Measurements from ENCODE around the gene ANKRD55.
"Not testable (repeated sequence)": the region's sequence is repeated elsewhere in the genome, so short reads cannot be mapped to it uniquely, and the experiment has no call there.

GRCh38 chr5:56201762-56202261 is 31.3 kb downstream of the ANKRD55 start:
- TF ChIP-seq, protein P1, sequence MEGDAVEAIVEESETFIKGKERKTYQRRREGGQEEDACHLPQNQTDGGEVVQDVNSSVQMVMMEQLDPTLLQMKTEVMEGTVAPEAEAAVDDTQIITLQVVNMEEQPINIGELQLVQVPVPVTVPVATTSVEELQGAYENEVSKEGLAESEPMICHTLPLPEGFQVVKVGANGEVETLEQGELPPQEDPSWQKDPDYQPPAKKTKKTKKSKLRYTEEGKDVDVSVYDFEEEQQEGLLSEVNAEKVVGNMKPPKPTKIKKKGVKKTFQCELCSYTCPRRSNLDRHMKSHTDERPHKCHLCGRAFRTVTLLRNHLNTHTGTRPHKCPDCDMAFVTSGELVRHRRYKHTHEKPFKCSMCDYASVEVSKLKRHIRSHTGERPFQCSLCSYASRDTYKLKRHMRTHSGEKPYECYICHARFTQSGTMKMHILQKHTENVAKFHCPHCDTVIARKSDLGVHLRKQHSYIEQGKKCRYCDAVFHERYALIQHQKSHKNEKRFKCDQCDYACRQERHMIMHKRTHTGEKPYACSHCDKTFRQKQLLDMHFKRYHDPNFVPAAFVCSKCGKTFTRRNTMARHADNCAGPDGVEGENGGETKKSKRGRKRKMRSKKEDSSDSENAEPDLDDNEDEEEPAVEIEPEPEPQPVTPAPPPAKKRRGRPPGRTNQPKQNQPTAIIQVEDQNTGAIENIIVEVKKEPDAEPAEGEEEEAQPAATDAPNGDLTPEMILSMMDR (IDR thresholded peaks at IDR 0.05; ENCODE audit: extremely low read depth in 1 of 2, insufficient read depth in 1 of 2, low read depth in 1 of 2, low read length in 2 of 2), result not testable (repeated sequence)
- TF ChIP-seq POLR2A (IDR thresholded peaks at IDR 0.05; ENCODE audit: low read depth, low read length); JUN (IDR thresholded peaks at IDR 0.05; ENCODE audit: borderline replicate concordance, insufficient read depth, insufficient read length, low read depth); GATA2 (IDR thresholded peaks at IDR 0.05; ENCODE audit: insufficient read depth, insufficient read length, low read depth, low read length); EZH2 (IDR thresholded peaks at IDR 0.05; ENCODE audit: borderline replicate concordance, low read depth, low read length, severe bottlenecking); POLR2AphosphoS5 (IDR thresholded peaks at IDR 0.05; ENCODE audit: insufficient read depth, low read depth, low read length): not testable (repeated sequence)
- TF ChIP-seq, protein P2, sequence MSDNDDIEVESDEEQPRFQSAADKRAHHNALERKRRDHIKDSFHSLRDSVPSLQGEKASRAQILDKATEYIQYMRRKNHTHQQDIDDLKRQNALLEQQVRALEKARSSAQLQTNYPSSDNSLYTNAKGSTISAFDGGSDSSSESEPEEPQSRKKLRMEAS (IDR thresholded peaks at IDR 0.05; ENCODE audit: insufficient read depth, insufficient read length), result not testable (repeated sequence)

Measured in endothelial cell of umbilical vein (primary cell).